Measurements from ENCODE around the gene EXOC3.
"Not testable (repeated sequence)": the region's sequence is repeated elsewhere in the genome, so short reads cannot be mapped to it uniquely, and the experiment has no call there.

The EXOC3 gene

GRCh38 chr5:507986-508575, 65.1 kb downstream of the EXOC3 start:
- not testable (repeated sequence) for DNase-seq

GRCh38 chr5:509611-510185, 66.7 kb downstream of the EXOC3 start:
- DNase-seq = no peak

GRCh38 chr5:510521-510920, 67.5 kb downstream of the EXOC3 start:
- DNase-seq = no peak

- DNase-seq = no peak
Measured at GRCh38 chr5:511476-511875, 68.5 kb downstream of the EXOC3 start.

- DNase-seq = no peak
Measured at GRCh38 chr5:513216-514100, 70.5 kb downstream of the EXOC3 start.

GRCh38 chr5:514101-514485, 71.1 kb downstream of the EXOC3 start:
- no peak for DNase-seq

GRCh38 chr5:514673-515072, 71.7 kb downstream of the EXOC3 start:
- no peak for DNase-seq

GRCh38 chr5:515273-515836, 72.4 kb downstream of the EXOC3 start:
- no peak for DNase-seq

GRCh38 chr5:516338-516925, 73.5 kb downstream of the EXOC3 start:
- DNase-seq = no peak

Data from activated T-cell treated with anti-CD3 and anti-CD28 coated beads, Interleukin-2, amount 50 U/mL, for 48 hours (primary cell).